Mesenchymal stem cell (in vitro differentiated cells and primary cell): Measurements from ENCODE around the gene BCL6.

Experiments used
- DNase-seq: peaks from one replicate; pipeline ENCODE4 v3.0.0-alpha.2; 2013
- H2AFZ ChIP-seq: one replicate; pipeline ENCODE4 v1.6.1; 2013; ENCODE audit warnings: low read depth, mild to moderate bottlenecking, control low read depth, inconsistent platforms, low read length, moderate library complexity
- H2AK5ac ChIP-seq: 2 replicates; pipeline ENCODE4 v1.6.1; 2013; ENCODE audit warnings: low read length, moderate library complexity, mild to moderate bottlenecking, inconsistent platforms; ENCODE audit not compliant: severe bottlenecking
- H2BK120ac ChIP-seq: one replicate; pipeline ENCODE4 v1.6.1; 2013; ENCODE audit warnings: low read depth, mild to moderate bottlenecking, inconsistent platforms, low read length, moderate library complexity
- H2BK12ac ChIP-seq, 2 experiments: one replicate each; pipeline ENCODE4 v1.6.1; 2013; ENCODE audit warnings: inconsistent platforms in 2 of 2, low read length in 2 of 2, mild to moderate bottlenecking in 2 of 2, moderate library complexity in 2 of 2, control low read depth in 1 of 2
- H2BK15ac ChIP-seq: one replicate; pipeline ENCODE4 v1.6.1; 2013; ENCODE audit warnings: mild to moderate bottlenecking, low read depth, inconsistent platforms; ENCODE audit not compliant: poor library complexity, severe bottlenecking
- H2BK5ac ChIP-seq: 2 replicates; pipeline ENCODE4 v1.6.1; 2013; ENCODE audit warnings: low read depth, mild to moderate bottlenecking, low read length, control low read depth, inconsistent platforms; ENCODE audit not compliant: poor library complexity, severe bottlenecking
- H3K14ac ChIP-seq, 2 experiments: one replicate each; pipeline ENCODE4 v1.6.1; 2013; ENCODE audit warnings: inconsistent platforms in 2 of 2, low read length in 2 of 2, control low read depth in 1 of 2, mild to moderate bottlenecking in 1 of 2, moderate library complexity in 1 of 2
- H3K18ac ChIP-seq, 2 experiments: one replicate each; pipeline ENCODE4 v1.6.1; 2013; ENCODE audit warnings: inconsistent platforms in 2 of 2, low read length in 2 of 2, control low read depth in 1 of 2, low read depth in 1 of 2, mild to moderate bottlenecking in 1 of 2
- H3K23ac ChIP-seq, 2 experiments: one replicate each; pipeline ENCODE4 v1.6.1; 2013; ENCODE audit warnings: inconsistent platforms in 2 of 2, low read length in 2 of 2, mild to moderate bottlenecking in 2 of 2, moderate library complexity in 2 of 2, control low read depth in 1 of 2
- H3K27ac ChIP-seq: 2 replicates; pipeline ENCODE4 v1.5.1; 2013; ENCODE audit warnings: mild to moderate bottlenecking, moderate library complexity, low read length, control low read depth, inconsistent platforms; ENCODE audit not compliant: poor library complexity, severe bottlenecking
- H3K27me3 ChIP-seq, 2 experiments: 2 replicates each; pipeline versions ENCODE4 v1.6.1 to v1.7.0; 2013; ENCODE audit warnings: low read length in 2 of 2, mild to moderate bottlenecking in 2 of 2, moderate library complexity in 2 of 2, control low read depth in 1 of 2, inconsistent platforms in 1 of 2; ENCODE audit not compliant: control insufficient read depth in 1 of 2, insufficient read depth in 1 of 2
- H3K36me3 ChIP-seq, 2 experiments: 2 replicates each; pipeline versions ENCODE4 v1.6.1 to v1.7.0; 2013; ENCODE audit warnings: low read length in 2 of 2, control low read depth in 1 of 2, inconsistent platforms in 1 of 2, low read depth in 1 of 2, mild to moderate bottlenecking in 1 of 2; ENCODE audit not compliant: insufficient read depth in 2 of 2, control insufficient read depth in 1 of 2
- H3K4ac ChIP-seq, 2 experiments: one replicate each; pipeline ENCODE4 v1.6.1; 2013; ENCODE audit warnings: inconsistent platforms in 2 of 2, low read length in 2 of 2, mild to moderate bottlenecking in 2 of 2, moderate library complexity in 2 of 2, control low read depth in 1 of 2, low read depth in 1 of 2
- H3K4me1 ChIP-seq: 2 replicates; pipeline ENCODE4 v1.6.1; 2013; ENCODE audit warnings: low read depth, low read length, control low read depth; ENCODE audit not compliant: control insufficient read depth, insufficient read depth
- H3K4me2 ChIP-seq: 2 replicates; pipeline ENCODE4 v1.6.1; 2013; ENCODE audit warnings: low read length, mild to moderate bottlenecking, inconsistent platforms; ENCODE audit not compliant: poor library complexity, severe bottlenecking
- H3K4me3 ChIP-seq, 2 experiments: 2 replicates each; pipeline versions ENCODE4 v1.5.1 to v1.7.0; 2013; ENCODE audit warnings: low read length in 2 of 2, mild to moderate bottlenecking in 2 of 2, control low read depth in 1 of 2, low read depth in 1 of 2; ENCODE audit not compliant: insufficient read depth in 1 of 2
- H3K79me1 ChIP-seq: replicated peaks from 2 replicates; pipeline ENCODE4 v1.6.1; 2013; ENCODE audit warnings: mild to moderate bottlenecking, control low read depth, low read length, inconsistent platforms; ENCODE audit not compliant: poor library complexity, severe bottlenecking
- H3K9ac ChIP-seq: 2 replicates; pipeline ENCODE4 v1.7.0; 2013; ENCODE audit warnings: mild to moderate bottlenecking, low read length, moderate library complexity
- H3K9me3 ChIP-seq: 2 replicates; pipeline ENCODE4 v1.7.0; 2013; ENCODE audit warnings: mild to moderate bottlenecking, low read length; ENCODE audit not compliant: control insufficient read depth
- H4K8ac ChIP-seq: one replicate; pipeline ENCODE4 v1.6.1; 2013; ENCODE audit warnings: inconsistent platforms, mild to moderate bottlenecking, low read length, moderate library complexity
- H4K91ac ChIP-seq: one replicate; pipeline ENCODE4 v1.6.1; 2013; ENCODE audit warnings: mild to moderate bottlenecking, low read length, inconsistent platforms
- WGBS: methylation state at CpG from one replicate; pipeline ENCODE4 v1.1.7; 2013; ENCODE audit warnings: mixed read lengths; 5-methylcytosine and 5-hydroxymethylcytosine counted together

BCL6 gene

GRCh38 chr3:187689984-187690383 is 55.3 kb downstream of the BCL6 start:
- H3K9me3 ChIP-seq, result peaks cover 8% of the 10 kb centered on the region
- no peak overlapping the region for H2BK120ac ChIP-seq
- H2BK15ac ChIP-seq, result no peak overlapping the region
- no peaks in the 10 kb centered on the region for H3K79me1 ChIP-seq
- no peak overlapping the region for H3K18ac ChIP-seq
- H3K36me3 ChIP-seq, result no peaks in the 10 kb centered on the region
- H2BK5ac ChIP-seq, result no peak overlapping the region
- H3K27ac ChIP-seq, result no peak overlapping the region
- no peak overlapping the region for H3K14ac ChIP-seq
- no peak overlapping the region for H2AFZ ChIP-seq
- WGBS, result 71% methylated on average over 4 of the region's 4 CpGs
- no peak overlapping the region for H2AK5ac ChIP-seq
- H3K27me3 ChIP-seq, result peaks cover 13 to 17% of the 10 kb centered on the region in 2 experiments
- H3K4ac ChIP-seq, result no peak overlapping the region
- DNase-seq, result no peak
- no peak overlapping the region for H4K91ac ChIP-seq
- no peak overlapping the region for H4K8ac ChIP-seq
- H3K4me1 ChIP-seq, result no peaks in the 10 kb centered on the region
- no peak overlapping the region for H3K4me2 ChIP-seq
- H3K23ac ChIP-seq, result no peak overlapping the region
- no peak overlapping the region for H3K9ac ChIP-seq
- no peak overlapping the region for H2BK12ac ChIP-seq
- H3K4me3 ChIP-seq, result no peak overlapping the region

- Histone ChIP-seq H3K4me3 (no peak overlapping the region), H3K27me3 (peaks cover 5 to 18% of the 10 kb centered on the region in 2 experiments), H4K91ac (no peak overlapping the region), H3K18ac (no peak overlapping the region), H3K36me3 (no peaks in the 10 kb centered on the region), H3K14ac (no peak overlapping the region), H3K23ac (no peak overlapping the region), H3K9ac (no peak overlapping the region), H2BK5ac (no peak overlapping the region), H2BK12ac (no peak overlapping the region), H4K8ac (no peak overlapping the region), H3K79me1 (no peaks in the 10 kb centered on the region), H3K27ac (no peak overlapping the region), H3K4me2 (no peak overlapping the region), H2AK5ac (no peak overlapping the region), H2BK120ac (no peak overlapping the region), H2BK15ac (no peak overlapping the region), H3K4ac (no peak overlapping the region), H2AFZ (no peak overlapping the region), H3K9me3 (peaks cover 13% of the 10 kb centered on the region), H3K4me1 (no peaks in the 10 kb centered on the region)
- WGBS, result no CpG with 5 or more reads among the region's 5 CpGs
- no peak for DNase-seq
Observed at GRCh38 chr3:187686621-187687273, 58.5 kb downstream of the BCL6 start.

GRCh38 chr3:187685948-187686347 is 59.3 kb downstream of the BCL6 start:
- no peak for DNase-seq
- H2AK5ac ChIP-seq, result no peak overlapping the region
- no peak overlapping the region for H3K27ac ChIP-seq
- H3K4me1 ChIP-seq, result no peaks in the 10 kb centered on the region
- H3K79me1 ChIP-seq, result no peaks in the 10 kb centered on the region
- WGBS, result 93% methylated on average over 7 of the region's 7 CpGs
- H3K14ac ChIP-seq, result no peak overlapping the region
- no peak overlapping the region for H3K18ac ChIP-seq
- H4K91ac ChIP-seq, result no peak overlapping the region
- no peak overlapping the region for H2BK15ac ChIP-seq
- no peak overlapping the region for H2BK12ac ChIP-seq
- H3K23ac ChIP-seq, result no peak overlapping the region
- H2BK5ac ChIP-seq, result no peak overlapping the region
- H3K36me3 ChIP-seq, result no peaks in the 10 kb centered on the region
- peaks cover 13% of the 10 kb centered on the region for H3K9me3 ChIP-seq
- peaks cover 5 to 18% of the 10 kb centered on the region in 2 experiments for H3K27me3 ChIP-seq
- no peak overlapping the region for H3K9ac ChIP-seq
- no peak overlapping the region for H2BK120ac ChIP-seq
- H2AFZ ChIP-seq, result no peak overlapping the region
- H3K4ac ChIP-seq, result no peak overlapping the region
- no peak overlapping the region for H3K4me2 ChIP-seq
- no peak overlapping the region for H3K4me3 ChIP-seq
- no peak overlapping the region for H4K8ac ChIP-seq

GRCh38 chr3:187684880-187685279 is 60.4 kb downstream of the BCL6 start:
- Histone ChIP-seq H2BK5ac (no peak overlapping the region), H2AK5ac (no peak overlapping the region), H3K4me2 (no peak overlapping the region), H3K4me1 (no peaks in the 10 kb centered on the region), H2AFZ (no peak overlapping the region), H3K27me3 (peaks cover 5 to 18% of the 10 kb centered on the region in 2 experiments), H2BK120ac (no peak overlapping the region), H3K9me3 (peaks cover 13% of the 10 kb centered on the region), H3K9ac (no peak overlapping the region), H3K4me3 (no peak overlapping the region), H3K18ac (no peak overlapping the region), H3K4ac (no peak overlapping the region), H3K36me3 (no peaks in the 10 kb centered on the region), H2BK15ac (no peak overlapping the region), H3K14ac (no peak overlapping the region), H4K8ac (no peak overlapping the region), H3K23ac (no peak overlapping the region), H3K27ac (no peak overlapping the region), H3K79me1 (no peaks in the 10 kb centered on the region), H2BK12ac (no peak overlapping the region), H4K91ac (no peak overlapping the region)
- DNase-seq, result peak; percentile 31
- WGBS, result no CpG with 5 or more reads among the region's 2 CpGs
